GM13977 (cell line): ENCODE data around the gene LRRC55.

Experiments used
- DNase-seq: peaks from one replicate; pipeline ENCODE4 v3.0.0; 2012; ENCODE audit warnings: low spot score
- in situ Hi-C: fragments of 300-500 bp; cut with MboI; formaldehyde crosslinking; loops from one replicate; pipeline ENCODE4 v1.12.0; 2022; ENCODE audit warnings: low sequenced_read_pairs, low pct_unique_long_range_greater_than_20kb, mixed read lengths, inconsistent platforms; ENCODE audit not compliant: unreplicated experiment
- TF ChIP-seq, protein P1 (sequence below): IDR thresholded peaks from 2 replicates; pipeline ENCODE4 v1.5.1; 2012; ENCODE audit warnings: mild to moderate bottlenecking, control low read depth; ENCODE audit not compliant: insufficient read depth; ENCODE audit errors: extremely low read depth, missing control alignments

LRRC55 gene

DNA sequence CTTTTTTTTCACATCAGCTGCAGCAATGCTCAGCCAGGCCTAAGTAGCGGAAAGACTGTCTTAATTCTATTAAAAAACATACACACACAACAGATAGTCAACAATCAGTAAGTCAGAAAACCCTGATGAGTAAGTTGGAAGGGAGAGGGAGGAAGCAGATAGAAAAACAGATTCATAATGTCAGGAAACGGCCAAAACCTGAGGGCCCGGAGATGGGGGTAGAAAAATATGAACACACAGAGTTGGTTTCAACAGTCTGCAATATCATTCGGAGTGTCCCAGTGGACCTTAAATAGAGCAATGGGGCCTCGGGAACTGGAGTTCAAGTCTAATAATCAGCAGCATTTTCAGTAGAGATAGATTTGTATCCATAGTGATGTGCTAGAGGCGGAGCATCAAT, 14.8 kb downstream of the LRRC55 start:
- no peak for DNase-seq
- in situ Hi-C loops = no loop called here
- TF ChIP-seq, protein P1, sequence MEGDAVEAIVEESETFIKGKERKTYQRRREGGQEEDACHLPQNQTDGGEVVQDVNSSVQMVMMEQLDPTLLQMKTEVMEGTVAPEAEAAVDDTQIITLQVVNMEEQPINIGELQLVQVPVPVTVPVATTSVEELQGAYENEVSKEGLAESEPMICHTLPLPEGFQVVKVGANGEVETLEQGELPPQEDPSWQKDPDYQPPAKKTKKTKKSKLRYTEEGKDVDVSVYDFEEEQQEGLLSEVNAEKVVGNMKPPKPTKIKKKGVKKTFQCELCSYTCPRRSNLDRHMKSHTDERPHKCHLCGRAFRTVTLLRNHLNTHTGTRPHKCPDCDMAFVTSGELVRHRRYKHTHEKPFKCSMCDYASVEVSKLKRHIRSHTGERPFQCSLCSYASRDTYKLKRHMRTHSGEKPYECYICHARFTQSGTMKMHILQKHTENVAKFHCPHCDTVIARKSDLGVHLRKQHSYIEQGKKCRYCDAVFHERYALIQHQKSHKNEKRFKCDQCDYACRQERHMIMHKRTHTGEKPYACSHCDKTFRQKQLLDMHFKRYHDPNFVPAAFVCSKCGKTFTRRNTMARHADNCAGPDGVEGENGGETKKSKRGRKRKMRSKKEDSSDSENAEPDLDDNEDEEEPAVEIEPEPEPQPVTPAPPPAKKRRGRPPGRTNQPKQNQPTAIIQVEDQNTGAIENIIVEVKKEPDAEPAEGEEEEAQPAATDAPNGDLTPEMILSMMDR = no peak

DNA sequence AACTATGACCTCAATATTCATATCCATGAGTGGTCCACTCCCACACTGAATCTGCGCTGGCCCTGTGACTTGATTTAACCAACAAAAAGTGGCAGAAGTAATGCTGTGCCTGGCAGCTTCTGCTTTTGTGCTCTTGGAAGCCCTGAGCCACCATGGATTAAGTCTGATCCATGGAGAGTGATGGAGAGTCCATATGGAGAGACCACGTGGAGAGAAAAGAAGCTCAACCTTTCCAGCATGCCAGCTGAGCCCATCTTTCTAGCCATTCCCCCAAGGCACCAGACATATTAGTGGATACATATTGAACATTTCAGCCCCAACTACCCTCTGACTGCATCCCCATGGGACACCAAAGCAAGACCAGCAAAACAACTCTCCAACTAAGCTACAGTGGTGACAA, 16.0 kb downstream of the LRRC55 start:
- TF ChIP-seq, protein P1 = no peak
- DNase-seq = no peak
- in situ Hi-C loops = no loop called here

DNA sequence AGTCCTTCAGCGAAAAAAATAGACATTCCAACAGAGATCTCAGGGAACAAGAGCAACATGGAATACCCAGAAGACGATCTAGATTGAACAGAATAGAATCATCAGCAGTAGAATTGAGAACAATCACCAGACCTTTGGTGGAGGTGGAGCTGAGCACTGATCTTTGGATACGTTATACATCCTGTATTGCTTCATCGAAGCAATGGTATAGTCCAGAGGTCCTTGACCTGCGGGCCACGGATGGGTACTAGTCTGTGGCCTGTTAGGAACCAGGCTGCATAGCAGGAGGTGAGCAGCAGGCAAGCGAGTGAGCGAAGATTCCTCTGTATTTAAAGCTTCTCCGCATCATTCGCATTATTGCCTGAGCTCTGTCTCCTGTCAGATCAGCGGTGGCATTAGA, 17.6 kb downstream of the LRRC55 start:
- TF ChIP-seq, protein P1 = no peak
- DNase-seq = no peak
- in situ Hi-C loops = no loop called here

DNA sequence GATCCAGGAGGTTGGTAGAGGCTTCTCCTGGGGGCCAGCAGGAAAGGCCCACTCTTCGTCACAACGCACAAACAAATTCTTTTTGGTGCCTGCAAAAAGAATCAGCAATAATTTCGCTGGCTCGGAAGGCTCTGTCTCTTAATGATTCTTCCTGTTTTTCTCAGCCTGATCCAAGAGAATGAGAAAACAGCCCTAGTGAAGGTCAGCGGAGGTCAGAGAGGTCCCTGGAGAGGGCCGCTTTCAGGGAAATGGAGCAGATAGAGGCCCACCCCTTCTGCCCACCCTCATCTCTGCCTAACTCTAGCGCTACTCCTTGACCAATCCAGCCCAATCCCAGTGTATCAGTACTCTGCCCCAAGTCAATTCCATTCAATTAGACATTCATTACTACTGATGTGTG, 19.2 kb downstream of the LRRC55 start:
- in situ Hi-C loops = no loop called here
- no peak for DNase-seq
- TF ChIP-seq, protein P1 = no peak

DNA sequence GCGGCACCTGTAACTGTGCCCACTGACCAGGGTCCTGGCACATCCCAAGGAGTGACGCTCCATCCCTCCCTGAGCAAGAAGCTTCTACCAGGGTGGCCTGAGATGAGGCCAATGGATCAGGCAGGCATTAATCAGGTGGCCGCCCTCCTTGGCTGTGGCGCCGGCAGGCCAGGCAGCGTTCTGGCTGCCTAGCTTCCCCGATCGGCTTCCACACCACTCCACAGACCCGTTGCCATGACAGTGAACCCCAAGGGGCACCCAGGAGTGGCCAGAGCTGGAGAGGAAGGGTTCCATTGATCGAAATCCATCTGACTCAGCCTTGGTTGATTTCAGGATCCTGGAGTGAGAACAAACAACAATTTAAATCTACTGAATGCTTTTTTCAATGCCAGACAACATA, 20.5 kb downstream of the LRRC55 start:
- no peak for DNase-seq
- in situ Hi-C loops = no loop called here
- TF ChIP-seq, protein P1 = no peak

DNA sequence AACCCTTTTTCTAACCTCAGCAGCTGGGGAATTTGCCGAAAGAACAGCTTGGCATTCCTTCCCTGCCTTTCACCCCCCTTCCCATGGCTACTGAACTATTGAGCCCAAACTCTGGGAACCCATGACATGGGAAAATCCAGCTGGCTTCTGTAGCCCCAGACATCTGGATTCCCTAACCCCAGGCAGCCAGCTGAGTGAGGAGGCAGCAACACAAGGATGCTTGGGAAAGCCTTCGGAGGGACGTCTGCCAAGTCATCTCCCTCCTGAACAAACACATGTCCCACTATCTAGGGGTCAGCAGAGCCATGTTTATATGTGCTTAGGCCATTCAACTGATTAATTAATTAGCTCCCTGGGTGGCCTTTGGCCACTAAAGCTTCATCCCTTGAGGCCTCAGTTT, 21.6 kb downstream of the LRRC55 start:
- TF ChIP-seq, protein P1 = no peak
- DNase-seq = no peak
- in situ Hi-C loops = no loop called here

DNA sequence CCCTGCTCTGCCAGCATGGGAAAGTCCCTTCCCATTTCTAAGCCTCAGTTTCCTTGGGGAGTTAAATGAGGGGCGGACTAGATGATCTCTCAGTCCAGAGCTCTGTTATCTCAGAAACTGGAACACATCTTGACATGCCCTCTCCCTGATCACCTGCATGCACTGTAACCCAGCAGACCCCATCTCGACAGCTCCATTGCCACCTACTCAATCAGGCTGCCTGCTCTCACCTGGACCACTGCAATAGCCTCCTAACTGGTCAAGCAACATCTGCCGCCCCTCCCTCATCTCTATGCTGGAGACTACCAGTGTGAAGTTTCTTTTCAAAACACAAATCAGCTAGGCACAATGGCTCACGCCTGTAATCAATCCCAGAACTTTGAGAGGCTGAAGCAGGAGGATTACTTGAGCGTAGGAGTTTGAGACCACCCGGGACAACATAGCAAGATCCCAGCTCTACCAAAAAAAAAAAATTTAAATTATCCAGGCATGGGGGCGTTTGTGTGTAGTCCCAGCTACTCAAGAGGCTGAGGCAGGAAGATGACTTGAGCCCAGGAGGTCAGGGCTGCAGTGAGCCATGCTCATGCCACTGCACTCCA, 22.2 kb downstream of the LRRC55 start:
- in situ Hi-C loops = no loop called here
- DNase-seq = no peak
- TF ChIP-seq, protein P1 = no peak
